DMS 273 treated with DMSO at 0.1 percent for 48 hours (cell line): ENCODE results near the gene RBBP7.
"Not testable (repeated sequence)": the region's sequence is repeated elsewhere in the genome, so short reads cannot be mapped to it uniquely, and the experiment has no call there.

ENCODE experiments used
- DNase-seq: peaks from one replicate; lab custom pipeline; 2025; lab: John Stamatoyannopoulos, UW

The RBBP7 gene

GRCh38 chrX:16862829-16863228 is 7.3 kb downstream of the RBBP7 start:
- DNase-seq, result no peak

- no peak for DNase-seq
Observed at GRCh38 chrX:16856744-16857143, 13.4 kb downstream of the RBBP7 start.

- DNase-seq, result not testable (repeated sequence)
Observed at GRCh38 chrX:16856076-16856404, 14.1 kb downstream of the RBBP7 start.

GRCh38 chrX:16855363-16856075 is 14.6 kb downstream of the RBBP7 start:
- DNase-seq, result no peak

GRCh38 chrX:16853537-16853936 is 16.6 kb downstream of the RBBP7 start:
- no peak for DNase-seq

- no peak for DNase-seq
Observed at GRCh38 chrX:16852617-16853179, 17.5 kb downstream of the RBBP7 start.

- no peak for DNase-seq
Observed at GRCh38 chrX:16851827-16852226, 18.3 kb downstream of the RBBP7 start.

GRCh38 chrX:16851421-16851820 is 18.7 kb downstream of the RBBP7 start:
- no peak for DNase-seq

GRCh38 chrX:16848541-16848940 is 21.6 kb downstream of the RBBP7 start:
- DNase-seq, result no peak

- no peak for DNase-seq
Observed at GRCh38 chrX:16845686-16846085, 24.5 kb downstream of the RBBP7 start.

- DNase-seq, result no peak
Observed at GRCh38 chrX:16843208-16843909, 26.8 kb downstream of the RBBP7 start.

GRCh38 chrX:16842684-16843083 is 27.5 kb downstream of the RBBP7 start:
- no peak for DNase-seq

GRCh38 chrX:16839852-16840460 is 30.2 kb downstream of the RBBP7 start:
- DNase-seq, result no peak

- no peak for DNase-seq
Observed at GRCh38 chrX:16839219-16839851, 30.8 kb downstream of the RBBP7 start.

- DNase-seq, result no peak
Observed at GRCh38 chrX:16838202-16839066, 31.7 kb downstream of the RBBP7 start.

- no peak for DNase-seq
Observed at GRCh38 chrX:16836371-16836770, 33.8 kb downstream of the RBBP7 start.

GRCh38 chrX:16834806-16835205 is 35.4 kb downstream of the RBBP7 start:
- no peak for DNase-seq

- no peak for DNase-seq
Observed at GRCh38 chrX:16832301-16832700, 37.9 kb downstream of the RBBP7 start.

GRCh38 chrX:16828124-16828908 is 41.8 kb downstream of the RBBP7 start:
- DNase-seq, result no peak

GRCh38 chrX:16827225-16827624 is 42.9 kb downstream of the RBBP7 start:
- DNase-seq, result no peak

GRCh38 chrX:16826207-16826606 is 44.0 kb downstream of the RBBP7 start:
- DNase-seq, result peak; percentile 46
